HG03097 (cell line): Measurements from ENCODE around the gene ADAM15.

Experiments used
- ATAC-seq: cut with Tn5 transposase; IDR thresholded peaks from one replicate; pipeline ENCODE4 v1.9.1; 2021; ENCODE audit not compliant: unreplicated experiment, low FRiP score

The ADAM15 gene

DNA sequence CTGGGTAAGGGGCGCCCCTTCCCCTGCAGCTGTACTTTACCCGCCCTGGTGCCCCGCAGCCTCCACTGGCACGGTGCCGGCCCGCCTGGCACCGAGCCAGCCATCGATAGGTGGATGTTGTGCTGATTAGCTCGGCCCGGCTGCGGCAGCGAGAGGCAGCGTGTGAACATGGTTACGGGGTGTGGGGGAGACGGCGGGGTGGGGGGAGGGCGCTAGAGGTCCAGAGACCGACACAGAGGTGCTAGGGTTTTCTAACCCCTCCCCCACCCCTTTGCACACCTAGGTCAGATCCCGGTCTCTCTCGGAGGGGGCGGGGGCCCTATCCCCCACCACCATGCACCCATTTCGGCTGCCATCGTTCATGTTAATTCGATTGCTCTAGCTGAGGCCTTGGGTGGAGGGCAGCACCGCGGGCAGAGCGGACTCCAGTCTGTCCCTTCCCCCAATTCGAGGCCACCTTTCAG, 19.1 kb downstream of the ADAM15 start:
- ATAC-seq: no peak

DNA sequence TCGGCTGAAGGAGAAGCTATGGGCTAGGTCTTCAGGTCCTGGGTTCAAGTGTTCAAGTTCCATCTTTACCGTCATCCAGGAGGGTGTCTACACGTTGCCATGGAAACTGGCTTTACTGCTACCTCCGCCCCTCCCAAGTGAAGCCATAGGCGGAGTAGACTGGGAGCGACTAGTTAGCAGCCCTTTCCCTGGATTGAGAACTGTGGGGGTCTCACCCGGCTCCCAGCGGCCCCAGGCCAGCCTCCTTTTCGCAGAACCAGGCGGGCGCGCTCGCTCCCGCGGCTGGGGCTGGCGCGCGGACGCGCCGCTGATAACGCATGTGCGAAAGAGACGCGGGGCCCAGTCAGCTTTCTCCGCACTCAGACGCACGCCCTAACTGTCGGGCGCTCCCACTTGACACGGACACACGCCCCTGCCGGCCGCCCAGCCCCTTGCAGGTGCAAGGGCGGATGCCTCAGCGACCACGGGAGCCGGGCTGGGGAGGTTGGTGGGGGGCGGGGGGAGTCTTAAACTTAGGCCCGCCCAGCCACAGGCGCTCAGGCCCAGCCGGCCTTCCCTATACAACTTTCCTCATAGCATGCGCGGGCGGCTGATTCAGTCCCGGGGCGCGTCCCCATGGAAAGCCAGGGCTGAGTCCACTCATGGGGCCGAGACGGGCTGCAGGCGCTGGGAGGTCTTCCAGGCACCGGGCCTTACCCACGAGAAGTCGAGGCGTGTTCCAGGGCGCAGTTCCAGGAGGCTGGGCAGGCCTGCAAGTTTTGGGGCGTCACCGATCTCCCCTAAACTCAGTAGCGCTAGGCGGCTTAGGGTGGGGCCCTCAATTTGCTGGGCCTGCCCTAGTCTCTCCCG, 19.8 kb downstream of the ADAM15 start:
- ATAC-seq: peak; percentile 64

DNA sequence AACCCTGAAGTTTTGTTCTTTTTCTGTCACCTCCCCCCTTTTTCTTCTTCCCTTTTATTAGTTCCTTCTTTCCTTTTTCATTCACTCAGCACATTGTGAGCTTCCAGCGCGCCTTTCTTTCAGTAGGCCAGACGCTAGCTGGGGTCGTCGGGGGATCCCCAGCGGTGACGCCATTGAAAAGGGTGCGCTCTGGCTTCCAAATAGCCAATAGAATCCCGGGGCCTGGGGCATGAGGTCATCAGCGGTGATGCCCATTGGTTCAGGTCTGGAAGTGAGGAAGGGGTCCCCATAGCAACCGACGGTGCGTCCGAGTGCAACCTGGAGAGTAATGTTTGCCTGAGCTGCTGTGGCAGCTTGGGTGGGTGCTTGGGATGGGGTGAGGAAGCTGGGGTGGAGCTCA, 20.6 kb downstream of the ADAM15 start:
- ATAC-seq: no peak

DNA sequence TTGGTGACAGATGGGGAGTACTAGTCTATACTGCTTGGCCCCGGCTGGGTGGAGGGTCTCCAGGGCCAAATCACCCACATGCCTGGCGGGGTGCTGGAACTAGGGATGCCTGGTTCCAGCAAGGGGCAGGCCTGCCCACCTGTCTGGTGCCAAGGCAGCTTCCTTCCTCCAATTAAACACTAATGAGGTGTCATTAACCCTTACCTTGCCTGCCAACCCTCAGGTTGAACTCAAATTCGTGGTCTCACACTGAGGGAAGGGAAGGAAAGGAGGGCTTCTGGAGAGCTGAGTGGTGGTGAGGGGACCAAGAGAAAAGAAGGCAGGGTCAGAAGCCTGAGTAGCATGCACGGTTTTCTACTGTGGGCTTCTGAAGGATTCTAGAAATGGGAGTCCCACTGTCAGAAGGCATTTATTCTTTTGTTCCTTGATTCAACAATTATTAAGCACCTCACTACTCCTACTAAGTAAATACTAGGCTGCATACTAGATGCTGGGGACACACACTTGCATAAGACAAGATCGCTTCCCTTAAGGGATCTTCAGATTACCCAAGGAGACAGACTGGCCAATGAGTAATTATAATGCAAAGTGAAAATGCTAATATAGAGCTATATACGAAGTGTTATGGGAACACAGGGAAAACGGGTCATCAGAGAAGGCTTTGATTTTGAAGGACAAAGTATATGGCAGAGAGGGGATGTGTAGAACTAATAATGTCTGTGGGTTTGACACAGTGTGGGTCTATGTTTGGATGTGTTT, 21.6 kb downstream of the ADAM15 start:
- ATAC-seq: no peak

DNA sequence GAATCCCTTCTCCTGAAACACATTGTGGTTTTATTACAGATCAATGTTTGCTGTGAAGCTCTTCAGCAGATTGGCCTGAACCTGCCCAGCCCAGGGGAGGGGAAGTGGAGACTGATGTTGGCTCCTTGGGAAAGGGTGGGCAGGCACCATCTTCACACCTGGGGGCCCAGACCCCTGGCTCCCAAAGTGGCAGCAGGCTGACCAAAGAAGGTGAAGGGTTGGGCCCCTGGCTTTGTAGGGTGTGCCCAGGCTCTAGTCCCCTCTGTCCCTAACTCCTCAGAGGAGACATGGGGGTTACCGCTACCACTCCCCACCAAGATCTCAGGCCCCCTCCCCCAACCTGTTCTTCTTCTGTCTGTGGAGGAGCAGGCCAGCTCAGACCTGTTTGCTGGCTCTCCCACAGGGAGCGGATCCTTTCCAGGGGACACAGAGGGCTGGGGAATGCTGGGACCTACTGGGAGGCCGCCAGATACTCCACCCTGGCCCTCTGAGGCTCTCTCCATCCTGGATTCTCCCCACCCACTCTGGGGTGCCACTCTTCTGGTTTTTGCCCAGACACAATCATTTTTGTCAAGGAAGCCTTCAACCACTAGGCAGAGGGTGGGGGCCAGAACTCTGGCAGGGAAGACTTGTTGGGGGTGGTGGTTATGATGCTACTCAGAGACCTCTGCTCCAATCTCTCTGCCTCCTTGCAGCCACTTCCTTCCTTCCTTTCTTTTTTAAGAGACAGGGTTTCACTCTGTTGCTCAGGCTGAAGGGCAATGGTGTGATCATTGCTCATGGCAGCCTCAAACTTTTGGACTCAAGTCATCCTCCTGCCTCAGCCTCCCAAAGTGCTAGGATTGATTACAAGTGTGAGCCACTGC, 22.5 kb downstream of the ADAM15 start:
- ATAC-seq: no peak

DNA sequence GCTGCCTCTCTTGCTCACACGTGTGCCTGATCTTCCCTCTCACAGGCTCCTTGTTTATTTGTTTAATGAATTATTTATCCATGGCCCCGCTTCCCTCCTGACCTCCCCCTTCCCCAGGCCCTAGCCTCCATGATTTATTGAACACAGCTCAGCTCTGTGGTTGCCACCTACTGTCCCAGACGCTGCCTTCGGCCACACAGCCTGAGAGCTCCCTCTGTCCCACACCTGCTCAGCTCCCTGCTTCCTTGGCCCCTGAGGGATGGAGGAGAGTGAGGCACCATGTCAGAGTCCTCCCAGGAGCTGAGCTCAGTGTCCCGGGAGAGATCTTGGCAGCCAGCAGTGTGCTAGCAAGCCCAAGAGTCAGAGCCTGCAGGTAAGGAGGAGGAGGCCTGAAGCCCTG, 24.4 kb downstream of the ADAM15 start:
- ATAC-seq: no peak

DNA sequence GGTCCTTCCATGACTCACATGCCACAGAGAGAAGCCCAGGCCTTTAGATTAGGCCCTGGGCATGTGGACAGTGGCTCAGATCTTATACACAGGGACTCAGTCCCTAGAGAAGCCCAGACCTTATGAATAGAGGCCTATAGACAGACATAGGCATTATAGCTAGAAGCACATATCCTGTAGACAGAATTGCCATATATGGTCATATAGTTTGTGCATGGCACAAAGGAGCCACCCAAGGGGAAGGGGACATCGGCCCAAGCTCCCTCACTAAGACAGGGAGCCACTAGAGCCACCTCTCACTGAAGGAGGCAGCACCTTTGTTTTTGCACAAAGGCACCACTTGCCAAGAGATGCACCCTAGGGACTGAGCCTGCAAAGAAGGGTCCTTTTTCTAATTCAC, 25.3 kb downstream of the ADAM15 start:
- ATAC-seq: no peak

DNA sequence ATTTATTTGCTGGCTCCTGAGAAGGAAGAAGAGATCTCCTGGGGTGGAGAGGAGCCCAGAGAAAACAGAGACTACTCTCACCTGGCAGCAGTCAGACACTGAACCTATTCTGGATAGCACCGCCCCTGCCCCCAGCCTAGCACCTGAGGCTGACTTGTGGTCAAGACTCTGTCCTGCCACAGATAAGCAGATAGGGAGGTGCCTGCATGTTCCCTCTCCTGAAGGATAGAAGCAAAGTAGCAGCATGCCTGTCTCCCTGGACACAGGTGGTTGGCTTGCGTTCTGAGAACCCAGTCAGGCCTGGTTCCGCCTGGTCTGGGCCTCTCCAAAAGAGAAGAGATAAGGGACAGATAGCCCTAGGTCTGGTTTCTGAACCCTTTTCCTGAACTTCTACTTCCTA, 26.2 kb downstream of the ADAM15 start:
- no peak for ATAC-seq

DNA sequence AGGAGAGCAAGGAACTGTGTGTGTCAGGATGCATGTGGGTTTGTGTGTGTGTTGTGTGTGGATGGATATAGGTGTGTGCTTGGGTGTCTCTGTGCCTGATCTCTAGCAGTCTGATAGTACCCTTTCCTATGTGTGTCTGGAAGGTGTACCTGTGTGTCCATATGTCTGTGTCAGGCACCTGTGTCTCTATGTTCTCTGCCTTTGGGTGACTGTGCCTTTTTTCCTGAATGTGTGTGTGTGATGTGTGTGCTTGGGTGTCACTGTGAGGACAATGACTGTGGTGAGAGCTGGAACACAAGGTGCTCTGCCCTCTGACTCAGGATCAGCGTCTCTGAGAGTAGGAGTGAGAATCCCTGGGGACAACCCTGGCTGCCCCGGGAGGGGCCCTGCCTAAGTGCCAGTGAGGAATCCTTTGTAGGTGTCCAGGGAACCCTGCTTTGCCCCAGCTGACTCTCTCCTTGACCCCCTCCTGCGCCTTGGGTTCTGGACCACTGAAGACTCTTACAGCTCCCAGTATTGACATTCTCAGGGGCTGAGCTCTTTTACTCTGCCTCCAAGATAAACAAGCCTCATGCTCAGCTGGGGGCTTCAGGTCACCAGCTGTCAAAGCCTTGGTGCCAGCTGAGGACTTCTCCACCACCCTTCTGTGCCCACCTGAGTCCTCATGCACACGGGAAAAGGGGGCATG, 26.8 kb downstream of the ADAM15 start:
- no peak for ATAC-seq

DNA sequence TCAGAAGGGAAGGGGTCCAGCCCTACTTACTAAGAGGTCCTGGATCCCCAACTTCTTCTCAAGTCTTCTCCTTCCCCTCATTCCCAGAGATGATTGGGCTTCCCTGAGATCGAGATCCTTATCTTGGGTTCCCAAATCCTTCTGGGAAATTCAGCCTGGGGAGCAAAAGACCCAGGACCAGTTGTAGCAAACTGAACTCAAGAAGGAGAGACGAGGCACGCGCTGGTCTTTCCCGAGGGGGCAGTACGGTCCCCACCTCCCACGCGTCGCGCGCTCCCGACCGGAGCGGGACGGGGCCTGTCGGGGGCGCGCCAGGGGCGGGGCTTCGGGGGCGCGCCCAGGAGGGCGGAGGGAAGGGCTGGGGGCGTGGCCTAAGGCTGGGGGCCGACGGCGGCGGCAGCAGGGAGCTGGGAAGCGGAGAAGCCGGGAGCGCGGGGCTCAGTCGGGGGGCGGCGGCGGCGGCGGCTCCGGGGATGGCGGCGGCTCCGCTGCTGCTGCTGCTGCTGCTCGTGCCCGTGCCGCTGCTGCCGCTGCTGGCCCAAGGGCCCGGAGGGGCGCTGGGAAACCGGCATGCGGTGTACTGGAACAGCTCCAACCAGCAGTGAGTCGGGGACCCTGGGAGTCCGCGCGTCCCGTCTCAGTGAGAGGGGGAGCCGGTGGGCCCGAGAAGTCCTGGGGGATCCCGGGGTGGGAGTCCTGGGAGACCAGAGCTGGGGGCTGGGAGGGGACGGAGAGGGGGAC, 27.5 kb downstream of the ADAM15 start, which contains the start of gene EFNA3:
Gene EFNA3 (plus strand): TSS at position 369 of the 741 bp plus-strand sequence. CDS start 105 bp downstream, at position 474.
- ATAC-seq: no peak

DNA sequence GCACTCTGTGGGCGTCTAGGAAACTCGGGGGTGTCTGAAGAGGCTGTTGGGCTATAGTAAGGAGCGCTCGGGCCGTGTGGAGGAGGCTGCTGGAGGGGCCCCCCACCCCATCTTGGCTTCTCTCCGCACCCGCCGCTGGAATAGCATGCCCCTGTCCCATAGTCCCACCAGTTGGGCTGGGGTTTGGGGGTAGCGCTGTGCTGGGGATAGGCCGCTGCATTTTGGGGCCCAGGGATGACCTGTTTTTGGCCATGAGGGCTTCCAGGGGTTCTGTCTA, 28.0 kb downstream of the ADAM15 start:
- no peak for ATAC-seq

DNA sequence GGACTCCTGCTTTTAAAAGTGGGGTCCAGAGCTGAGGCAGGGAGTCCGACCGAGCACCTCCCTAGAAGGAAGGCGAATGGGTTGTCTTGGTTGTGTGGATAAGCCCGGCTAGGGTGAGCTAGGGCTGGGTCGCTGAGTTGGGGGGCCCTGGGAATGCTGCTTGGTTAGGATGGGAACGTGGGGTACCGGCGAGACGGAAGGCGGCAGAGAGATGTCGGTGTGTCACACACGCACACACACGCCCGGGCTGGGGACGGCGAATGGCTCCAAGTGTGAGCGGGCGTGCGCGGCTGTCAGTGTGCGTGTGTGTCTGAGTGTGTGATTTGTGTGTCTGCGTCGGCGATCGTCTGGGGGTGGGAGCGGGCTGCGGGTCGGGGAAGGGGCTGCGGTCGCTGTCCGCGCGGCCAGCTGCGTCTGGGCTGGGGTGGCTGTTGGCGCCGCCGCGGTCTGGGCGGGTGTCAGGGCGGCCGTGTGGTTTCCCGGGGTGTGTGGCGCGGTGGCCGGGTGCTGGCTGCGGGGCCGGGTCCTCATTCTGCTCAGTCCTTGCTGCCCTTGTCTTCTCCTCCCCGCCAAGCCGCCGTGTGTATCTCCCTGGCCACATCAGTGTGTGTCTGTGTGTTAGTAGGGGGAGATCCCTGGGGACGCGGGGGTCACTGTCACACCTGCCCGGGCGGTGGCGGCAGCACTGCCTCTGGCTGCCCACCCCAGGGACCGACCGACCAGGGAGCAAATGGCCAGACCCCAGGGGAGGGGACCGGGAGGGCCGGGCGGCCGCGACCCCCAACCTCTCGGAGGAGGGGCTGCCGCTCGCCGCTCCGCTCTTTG, 28.6 kb downstream of the ADAM15 start:
- no peak for ATAC-seq

DNA sequence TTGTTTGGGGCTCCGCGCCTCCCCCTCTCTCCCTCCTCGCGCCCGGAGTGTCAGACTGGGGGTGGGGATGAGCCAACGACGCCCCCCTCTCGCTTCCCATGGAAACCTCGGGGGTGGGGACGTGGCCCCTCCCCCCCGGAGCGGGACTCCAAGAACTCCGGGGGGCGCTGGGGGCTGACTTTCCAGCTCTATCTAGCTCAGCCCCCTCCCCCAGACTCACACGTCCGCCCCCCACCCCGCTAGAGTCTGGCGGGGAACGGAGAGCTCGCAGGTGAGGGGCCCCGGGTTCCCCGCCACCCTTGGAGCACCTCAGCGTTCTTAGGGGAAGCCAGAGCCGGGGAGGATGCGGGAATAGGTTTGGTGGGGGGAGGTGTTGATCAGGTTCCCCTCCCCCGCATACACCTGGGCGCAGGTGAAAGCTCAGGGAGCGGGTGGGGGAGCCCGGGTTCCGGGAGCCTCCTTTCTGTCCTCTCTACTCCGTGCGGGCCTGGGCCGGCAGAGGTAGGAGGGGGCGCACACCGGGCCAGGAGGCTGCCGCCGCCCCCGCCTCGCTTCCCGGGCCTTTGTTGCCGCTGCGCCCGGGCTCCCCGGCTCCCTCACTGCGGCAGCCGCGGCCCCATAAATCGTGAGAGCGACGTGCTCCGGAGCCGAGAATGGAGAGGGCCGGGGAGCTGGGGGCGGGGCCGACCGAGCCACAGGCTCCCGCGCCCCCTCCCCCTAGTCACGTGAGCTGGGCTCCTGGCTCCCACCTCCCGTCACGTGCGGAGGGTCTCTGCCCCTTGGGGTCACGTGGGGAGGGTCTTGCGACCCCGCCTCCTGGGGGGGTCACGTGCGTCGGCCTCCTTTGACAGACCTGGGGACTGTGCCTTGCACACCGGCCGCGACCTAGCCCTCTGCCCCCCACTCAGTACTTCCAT, 29.5 kb downstream of the ADAM15 start:
- no peak for ATAC-seq

DNA sequence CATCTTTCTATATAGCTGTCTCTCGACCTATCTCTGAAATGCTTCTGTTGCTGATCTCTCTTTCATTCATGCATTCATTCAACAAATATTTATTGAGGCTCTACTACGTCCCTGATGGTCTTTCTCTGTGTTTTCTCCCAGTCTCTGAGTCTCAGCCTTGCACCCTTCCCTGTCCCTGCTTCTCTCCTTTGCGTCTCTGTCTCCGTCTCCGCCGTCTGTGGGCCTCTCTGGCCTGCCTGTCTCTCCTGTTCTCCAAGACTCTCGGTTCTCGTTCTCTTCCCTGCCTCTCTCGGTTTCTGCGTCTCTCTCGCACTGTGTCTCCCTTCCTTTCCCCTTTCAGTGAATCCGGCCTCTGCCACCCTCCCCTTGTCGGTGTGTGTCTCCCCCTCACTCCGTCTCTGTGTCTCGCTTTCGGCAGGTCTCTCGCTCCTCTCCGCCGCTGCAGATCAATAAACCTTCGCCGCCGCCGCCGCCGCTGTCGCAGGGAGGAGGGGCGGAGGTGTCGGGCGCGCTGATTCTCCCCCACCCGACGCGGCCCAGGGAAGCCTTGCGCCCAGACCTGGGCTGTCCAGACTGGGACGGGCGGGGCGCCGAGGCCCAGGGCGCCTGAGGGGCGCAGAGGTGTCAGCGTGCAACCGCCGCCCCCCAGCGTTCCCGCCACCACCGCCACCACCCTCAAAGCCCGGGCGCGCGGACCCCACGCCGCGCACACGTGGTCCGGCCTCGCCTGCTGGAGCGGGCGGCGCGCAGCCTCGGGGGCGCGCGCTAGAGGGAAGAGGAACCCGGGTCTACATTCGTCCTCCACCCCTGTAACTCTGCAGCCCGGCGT, 30.6 kb downstream of the ADAM15 start:
- no peak for ATAC-seq

DNA sequence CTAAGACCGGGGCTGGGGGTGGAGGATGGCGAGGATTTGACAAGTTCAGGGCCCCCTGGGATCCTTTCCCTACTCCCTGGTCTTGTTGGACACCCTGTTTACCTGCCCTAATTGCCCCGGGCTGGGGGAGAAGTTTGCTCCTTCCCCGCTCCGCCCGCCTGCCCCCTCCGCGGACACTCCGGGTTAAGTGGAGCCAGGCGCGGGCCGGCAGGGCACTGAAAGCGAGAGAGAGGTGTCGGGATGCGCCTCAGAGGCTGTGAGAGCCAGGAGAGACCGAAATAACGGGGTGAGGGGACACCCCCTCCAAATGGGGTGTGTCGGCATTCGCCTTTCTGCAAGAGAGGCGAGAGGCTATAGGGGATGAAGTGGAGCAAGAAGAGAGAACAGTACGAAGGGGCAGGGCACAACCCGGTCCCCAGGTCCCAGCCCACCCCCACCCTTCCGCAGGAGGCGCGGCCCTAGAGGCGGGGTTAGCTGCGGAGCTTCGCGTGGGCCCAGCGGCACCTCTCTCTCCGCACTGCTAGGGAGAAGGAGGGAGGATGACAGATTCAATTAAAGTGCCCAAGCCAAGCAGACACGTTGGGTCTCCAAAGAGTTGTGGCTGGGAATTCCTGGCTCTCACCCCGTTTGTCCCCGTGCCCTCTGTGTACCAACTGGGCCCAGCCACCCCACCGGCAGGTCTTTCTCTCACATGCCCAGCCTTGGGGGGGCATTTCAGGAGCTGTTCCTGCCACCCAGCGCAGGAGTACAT, 31.4 kb downstream of the ADAM15 start:
- ATAC-seq: no peak

DNA sequence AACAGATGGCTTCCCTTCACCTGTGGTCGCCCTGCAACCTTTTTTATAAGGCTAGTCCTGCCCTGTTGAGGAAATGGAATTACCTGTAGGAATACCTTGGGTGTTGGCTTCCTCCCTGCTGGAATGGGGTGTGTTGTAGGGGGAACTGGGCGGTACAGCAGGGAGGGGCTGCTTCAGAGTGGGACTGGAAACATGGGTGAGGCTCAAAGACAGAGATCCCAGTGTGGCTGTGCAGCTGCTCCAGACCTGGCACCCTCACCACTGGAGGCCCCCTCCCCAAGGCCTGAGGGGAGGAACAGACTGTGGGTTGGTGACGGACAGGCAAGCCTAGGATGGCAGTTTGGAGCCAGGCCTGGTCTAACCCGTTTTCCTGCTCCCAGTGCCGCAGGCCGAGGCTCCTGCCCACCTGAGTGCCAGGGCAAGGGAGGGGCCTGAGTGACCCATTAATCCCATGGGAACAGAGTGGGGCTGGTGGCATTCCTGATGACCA, 32.0 kb downstream of the ADAM15 start:
- ATAC-seq: no peak
